Activated CD4-positive, alpha-beta memory T cell treated with anti-CD3 and anti-CD28 coated beads, Interleukin-2, amount 10 ng/mL, durations not matched to agents 7 days and 5 days (primary cell): Measurements from ENCODE around the gene TCF7L2. TPM values are rescaled to one million over a fixed set of nuclear protein-coding genes. Genes with fewer than 3 reads are reported as not detected.

Source experiments
- CTCF ChIA-PET: fragments of 350-600 bp; sonication (Branson Sonifier 250); formaldehyde crosslinking; loops from one replicate; lab custom pipeline; 2021; ENCODE audit warnings: antibody characterized with exemption, inconsistent platforms; lab: Charles Lee
- POLR2A ChIA-PET: fragments of 350-600 bp; sonication (Branson Sonifier 250); formaldehyde crosslinking; loops from one replicate; lab custom pipeline; 2021; ENCODE audit warnings: antibody characterized with exemption; lab: Charles Lee
- DNase-seq: peaks from one replicate; pipeline ENCODE4 v3.0.0-alpha.2; 2020
- H3K27ac Mint-ChIP-seq: one replicate; pipeline ENCODE4 v1.8.0; 2021; ENCODE audit warnings: mild to moderate bottlenecking, mixed read lengths
- H3K27me3 Mint-ChIP-seq: one replicate; pipeline ENCODE4 v1.8.0; 2021; ENCODE audit warnings: mixed read lengths
- H3K36me3 Mint-ChIP-seq: one replicate; pipeline ENCODE4 v1.8.0; 2021; ENCODE audit warnings: low read depth, mixed read lengths
- H3K4me1 Mint-ChIP-seq: one replicate; pipeline ENCODE4 v1.8.0; 2021; ENCODE audit warnings: mixed read lengths
- H3K4me3 Mint-ChIP-seq: one replicate; pipeline ENCODE4 v1.8.0; 2021; ENCODE audit warnings: mild to moderate bottlenecking, mixed read lengths
- H3K9me3 Mint-ChIP-seq: one replicate; pipeline ENCODE4 v1.8.0; 2021; ENCODE audit warnings: mixed read lengths
- total RNA-seq, 2 experiments: library from RNA; stranded (reverse); gene quantifications; one replicate each; pipeline ENCODE4 v1.2.3, GENCODE V29; 2021

Gene TCF7L2
- total RNA-seq, 2 experiments from 2014 or later, result 0.60 to 0.76 TPM

DNA sequence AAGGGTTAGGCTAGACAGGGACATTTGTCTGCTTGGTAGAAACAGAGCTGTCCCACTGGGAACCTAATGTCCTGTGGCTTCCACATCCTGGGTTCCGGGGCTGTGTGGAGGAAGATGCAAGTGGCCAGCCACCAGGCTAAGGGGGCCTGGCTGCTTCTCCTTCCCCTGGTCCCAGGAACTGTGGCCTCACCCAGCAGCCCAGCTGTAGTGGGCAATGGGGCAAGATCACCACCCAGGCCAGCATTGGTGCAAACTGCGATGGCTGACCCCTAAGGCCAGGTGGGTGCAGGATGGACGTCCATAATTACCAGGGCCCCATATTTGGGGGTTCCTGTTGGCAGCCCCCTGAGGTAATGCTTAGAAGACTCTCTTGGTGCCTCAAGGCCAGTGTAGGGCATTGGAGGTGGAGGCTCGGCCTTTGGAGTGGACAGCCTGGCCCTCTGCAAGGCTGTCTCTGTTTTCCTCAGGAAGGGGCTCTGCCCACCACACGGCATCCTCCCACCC, 226.7 kb downstream of the TCF7L2 start:
- Mint-ChIP-seq H3K4me3 (no peak overlapping the region), H3K4me1 (no peaks in the 10 kb centered on the region), H3K27ac (no peak overlapping the region), H3K36me3 (no peaks in the 10 kb centered on the region), H3K27me3 (peaks cover 4% of the 10 kb centered on the region), H3K9me3 (no peaks in the 10 kb centered on the region)
- CTCF ChIA-PET, result no interaction called here
- no peak for DNase-seq
- POLR2A ChIA-PET, result no interaction called here

DNA sequence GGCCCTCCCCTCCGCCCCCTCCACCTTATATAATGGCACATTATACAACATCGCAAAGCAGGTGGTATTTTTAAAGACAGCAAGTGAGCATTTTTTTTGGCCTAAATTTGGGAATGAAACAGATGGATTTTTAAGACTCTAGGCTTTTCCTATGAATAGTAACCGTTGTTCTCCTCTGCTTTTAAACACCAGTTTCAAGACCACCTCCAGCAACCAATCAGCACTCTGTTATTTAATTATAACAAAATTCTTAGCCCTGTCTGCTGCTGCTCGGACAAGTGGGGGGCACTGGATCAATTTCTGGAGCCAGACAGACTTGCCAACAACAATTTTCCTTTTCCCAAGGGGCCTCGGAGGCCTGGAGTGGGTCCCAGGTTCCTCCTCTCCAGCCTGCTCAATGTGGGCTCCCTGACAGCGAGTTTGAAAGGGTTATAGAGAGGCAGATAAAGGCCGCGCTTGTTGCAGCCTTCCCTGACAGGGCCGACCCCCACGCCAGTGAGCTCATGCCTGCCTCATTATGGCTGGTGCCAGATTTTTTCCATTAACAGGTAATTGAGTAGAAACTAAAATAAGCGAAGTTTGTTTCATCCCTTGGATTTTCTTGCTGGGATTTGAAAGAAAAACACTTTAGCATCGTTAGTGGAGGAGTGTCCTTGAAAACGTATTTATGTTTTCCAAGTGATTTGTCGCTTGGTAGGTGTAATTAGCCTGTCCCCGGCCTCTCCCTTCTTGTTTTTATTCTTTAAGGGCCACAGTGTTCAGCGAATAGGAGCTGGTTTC, 227.3 kb downstream of the TCF7L2 start:
- Mint-ChIP-seq H3K4me1 (no peaks in the 10 kb centered on the region), H3K27me3 (peaks cover 4% of the 10 kb centered on the region), H3K27ac (no peak overlapping the region), H3K4me3 (no peak overlapping the region), H3K9me3 (no peaks in the 10 kb centered on the region), H3K36me3 (no peaks in the 10 kb centered on the region)
- POLR2A ChIA-PET, result no interaction called here
- CTCF ChIA-PET, result no interaction called here
- no peak for DNase-seq

DNA sequence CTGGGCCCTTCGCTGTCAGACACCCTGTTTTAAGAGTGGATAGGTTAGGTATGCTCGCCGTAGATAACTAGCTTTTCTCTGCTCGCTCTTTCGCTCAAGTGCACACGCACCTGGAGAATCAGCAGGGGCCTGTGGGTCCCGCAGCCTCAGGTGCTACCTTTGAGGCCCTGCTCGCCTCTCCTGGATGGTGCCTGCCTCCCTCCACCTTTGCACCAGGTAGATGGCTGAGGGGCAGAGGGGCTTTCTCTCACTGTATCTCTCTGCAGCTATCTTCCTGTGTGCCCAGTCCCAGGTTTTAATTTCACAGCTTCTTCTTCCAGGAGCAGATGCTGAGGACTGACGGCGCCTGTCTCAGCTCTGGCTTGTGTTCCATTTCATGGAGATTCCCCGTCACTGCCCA, 227.9 kb downstream of the TCF7L2 start:
- POLR2A ChIA-PET, result no interaction called here
- no peak for DNase-seq
- CTCF ChIA-PET, result no interaction called here

DNA sequence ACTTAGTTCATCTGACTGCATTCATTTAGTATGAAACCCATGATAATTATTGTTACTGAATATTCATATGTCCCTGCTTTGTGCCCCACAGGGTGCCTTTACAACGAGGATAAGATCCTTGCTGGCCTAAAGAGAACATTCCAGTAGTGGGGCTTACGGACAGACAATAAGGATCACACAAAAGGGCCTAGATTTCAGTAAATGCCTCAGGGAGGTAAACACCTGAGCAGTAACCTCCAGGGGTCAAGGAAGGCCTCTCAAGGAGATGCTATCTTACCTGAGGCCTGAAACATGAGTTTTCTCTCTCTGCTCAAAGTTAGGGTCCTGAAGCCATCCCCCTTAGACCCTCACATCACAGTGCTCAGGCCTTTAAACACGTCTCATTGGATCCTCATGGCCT, 228.7 kb downstream of the TCF7L2 start:
- DNase-seq, result no peak
- Mint-ChIP-seq H3K9me3 (no peaks in the 10 kb centered on the region), H3K4me3 (no peak overlapping the region), H3K27ac (no peak overlapping the region), H3K27me3 (peaks cover 4% of the 10 kb centered on the region), H3K36me3 (no peaks in the 10 kb centered on the region), H3K4me1 (no peaks in the 10 kb centered on the region)
- ChIA-PET POLR2A (no interaction called here), CTCF (no interaction called here)

More for the DNA sequence above, 227.9 kb downstream of the TCF7L2 start:
- H3K4me1 Mint-ChIP-seq, result no peaks in the 10 kb centered on the region
- no peaks in the 10 kb centered on the region for H3K9me3 Mint-ChIP-seq
- H3K36me3 Mint-ChIP-seq, result no peaks in the 10 kb centered on the region
- no peak overlapping the region for H3K27ac Mint-ChIP-seq
- H3K4me3 Mint-ChIP-seq, result no peak overlapping the region
- peaks cover 4% of the 10 kb centered on the region for H3K27me3 Mint-ChIP-seq

DNA sequence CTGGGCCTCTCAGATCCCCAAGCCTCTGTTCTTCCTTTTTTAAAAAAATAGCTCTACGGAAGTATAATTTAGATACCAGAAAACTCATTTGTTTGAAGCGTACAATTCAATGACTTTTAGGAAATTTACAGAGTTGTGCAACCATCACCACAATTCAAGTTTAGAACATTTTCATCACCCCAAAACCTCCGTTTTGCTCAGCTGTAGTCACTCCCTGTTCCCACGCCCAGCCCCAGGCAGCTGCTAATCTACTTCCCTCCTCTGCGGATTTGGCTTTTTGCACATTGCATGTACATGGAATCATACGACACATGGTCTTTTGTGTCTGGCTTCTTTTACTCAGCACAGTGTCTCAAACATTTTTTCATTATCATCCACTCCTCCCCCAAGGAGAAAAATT, 229.2 kb downstream of the TCF7L2 start:
- Mint-ChIP-seq H3K4me1 (no peaks in the 10 kb centered on the region), H3K36me3 (no peaks in the 10 kb centered on the region), H3K27ac (no peak overlapping the region), H3K4me3 (no peak overlapping the region), H3K9me3 (no peaks in the 10 kb centered on the region), H3K27me3 (peaks cover 5% of the 10 kb centered on the region)
- POLR2A ChIA-PET, result no interaction called here
- DNase-seq, result no peak
- CTCF ChIA-PET, result no interaction called here

DNA sequence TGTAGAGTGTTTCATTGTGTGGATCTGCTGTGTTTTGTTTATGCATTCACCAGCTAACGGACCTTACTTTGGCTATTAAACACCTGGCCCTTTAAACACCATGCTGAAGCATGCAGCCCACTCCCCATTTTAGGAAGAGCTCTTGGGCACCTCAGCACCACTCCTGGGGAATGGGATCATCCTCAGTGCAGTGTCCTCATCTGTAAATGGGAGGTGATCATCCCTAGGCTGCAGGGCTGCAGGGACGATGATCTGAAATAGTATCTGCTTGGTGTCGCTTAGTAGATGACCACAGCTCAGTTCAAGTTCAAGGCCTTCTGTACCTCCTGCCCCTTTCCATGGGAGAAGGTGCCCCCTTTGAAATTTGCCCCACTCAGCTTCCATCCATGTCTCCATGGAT, 229.9 kb downstream of the TCF7L2 start:
- no peak for DNase-seq
- H3K27me3 Mint-ChIP-seq, result peaks cover 6% of the 10 kb centered on the region
- no peak overlapping the region for H3K27ac Mint-ChIP-seq
- H3K4me3 Mint-ChIP-seq, result no peak overlapping the region
- POLR2A ChIA-PET, result no interaction called here
- no peaks in the 10 kb centered on the region for H3K9me3 Mint-ChIP-seq
- no peaks in the 10 kb centered on the region for H3K36me3 Mint-ChIP-seq
- H3K4me1 Mint-ChIP-seq, result no peaks in the 10 kb centered on the region
- CTCF ChIA-PET, result no interaction called here

DNA sequence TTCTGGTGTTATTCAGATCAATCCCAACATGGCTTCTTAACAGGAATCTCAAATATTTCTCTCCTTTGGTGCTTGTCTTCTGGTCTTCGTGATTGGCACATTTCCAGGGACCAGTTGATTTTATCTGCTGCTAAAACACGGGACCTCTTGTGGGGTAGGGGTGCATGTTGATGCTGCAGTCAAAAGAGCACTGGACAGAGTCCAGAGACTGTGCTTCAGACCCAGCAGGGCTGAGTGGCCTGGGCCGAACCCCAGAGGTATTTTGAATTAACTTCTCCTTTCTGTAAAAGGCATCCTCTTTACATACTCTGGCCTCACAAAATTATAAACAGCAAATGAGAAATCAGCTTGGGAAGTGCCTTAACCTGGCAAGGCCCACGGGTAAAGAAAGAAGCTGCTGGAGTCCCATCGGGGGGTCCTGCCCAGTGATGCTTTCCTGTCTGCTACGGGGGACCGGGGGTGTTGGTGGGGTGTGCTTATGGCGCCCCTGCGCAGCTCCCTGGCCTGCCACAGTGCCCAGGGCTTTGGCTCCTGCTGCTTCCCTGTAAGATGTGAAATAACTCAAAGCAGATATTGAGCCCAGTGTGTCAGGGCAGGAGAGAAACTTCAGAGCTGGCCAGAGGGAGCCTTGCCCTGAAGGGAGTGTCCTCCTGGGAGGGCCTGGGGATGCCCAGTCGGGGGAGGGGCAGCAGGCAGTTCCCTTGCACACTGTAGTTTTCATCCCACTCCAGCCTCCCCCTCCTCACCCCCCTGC, 230.5 kb downstream of the TCF7L2 start:
- no peak overlapping the region for H3K4me3 Mint-ChIP-seq
- no peaks in the 10 kb centered on the region for H3K36me3 Mint-ChIP-seq
- no peaks in the 10 kb centered on the region for H3K9me3 Mint-ChIP-seq
- DNase-seq, result no peak
- no peaks in the 10 kb centered on the region for H3K4me1 Mint-ChIP-seq
- H3K27ac Mint-ChIP-seq, result no peak overlapping the region
- H3K27me3 Mint-ChIP-seq, result peaks cover 6% of the 10 kb centered on the region
- ChIA-PET CTCF (no interaction called here), POLR2A (no interaction called here)

GRCh38 chr10:113182154-113182553, 232.1 kb downstream of the TCF7L2 start:
- no peaks in the 10 kb centered on the region for H3K36me3 Mint-ChIP-seq
- CTCF ChIA-PET, result no interaction called here

GRCh38 chr10:113183573-113183972, 233.5 kb downstream of the TCF7L2 start:
- ChIA-PET POLR2A (no interaction called here), CTCF (no interaction called here)
- Mint-ChIP-seq H3K27ac (no peak overlapping the region), H3K27me3 (peaks cover 6% of the 10 kb centered on the region), H3K36me3 (no peaks in the 10 kb centered on the region), H3K9me3 (no peaks in the 10 kb centered on the region), H3K4me3 (no peak overlapping the region), H3K4me1 (no peaks in the 10 kb centered on the region)
- no peak for DNase-seq

More at GRCh38 chr10:113182154-113182553, 232.1 kb downstream of the TCF7L2 start:
- Mint-ChIP-seq H3K4me3 (no peak overlapping the region), H3K27ac (no peak overlapping the region), H3K9me3 (no peaks in the 10 kb centered on the region), H3K4me1 (no peaks in the 10 kb centered on the region), H3K27me3 (peaks cover 6% of the 10 kb centered on the region)
- DNase-seq, result no peak
- POLR2A ChIA-PET, result no interaction called here

- no peaks in the 10 kb centered on the region for H3K9me3 Mint-ChIP-seq
- H3K4me1 Mint-ChIP-seq, result no peaks in the 10 kb centered on the region
- no peak overlapping the region for H3K4me3 Mint-ChIP-seq
- DNase-seq, result no peak
- H3K36me3 Mint-ChIP-seq, result no peaks in the 10 kb centered on the region
- CTCF ChIA-PET, result no interaction called here
- no peak overlapping the region for H3K27ac Mint-ChIP-seq
- H3K27me3 Mint-ChIP-seq, result peaks cover 8% of the 10 kb centered on the region
- POLR2A ChIA-PET, result no interaction called here
These were observed 237.2 kb downstream of the TCF7L2 start for GRCh38 chr10:113187063-113187777.

DNA sequence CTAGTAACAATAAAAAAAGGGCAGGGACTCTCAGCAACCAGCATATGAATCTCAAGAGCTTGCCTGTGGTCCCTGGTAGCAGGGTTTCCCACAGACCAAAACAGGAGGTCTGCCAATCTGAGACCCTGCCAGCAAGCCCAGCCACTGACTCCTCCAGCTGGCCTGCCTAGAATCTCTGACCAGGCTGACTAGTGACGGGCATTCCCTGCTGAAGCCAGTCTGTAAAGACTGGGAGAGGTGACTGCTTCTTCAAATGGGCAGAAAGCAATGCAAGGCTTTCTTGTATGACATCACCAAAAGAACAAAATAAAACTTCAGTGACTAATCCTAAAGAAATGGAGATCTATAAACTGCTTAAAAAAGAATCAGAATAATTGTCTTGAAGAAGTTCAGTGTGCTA, 249.4 kb downstream of the TCF7L2 start:
- peaks cover 10% of the 10 kb centered on the region for H3K27me3 Mint-ChIP-seq
- DNase-seq, result no peak
- CTCF ChIA-PET, result interaction anchor here (0.6 kb wide), 1 partner anchor 409 kb away, joined by 6 read pairs; no protein-coding TSS in a partner anchor

GRCh38 chr10:113202011-113202410, 252.0 kb downstream of the TCF7L2 start:
- CTCF ChIA-PET, result no interaction called here
- POLR2A ChIA-PET, result no interaction called here
- no peak overlapping the region for H3K27ac Mint-ChIP-seq
- no peaks in the 10 kb centered on the region for H3K36me3 Mint-ChIP-seq
- DNase-seq, result no peak
- H3K4me1 Mint-ChIP-seq, result no peaks in the 10 kb centered on the region
- no peaks in the 10 kb centered on the region for H3K9me3 Mint-ChIP-seq
- H3K4me3 Mint-ChIP-seq, result no peak overlapping the region
- peaks cover 16% of the 10 kb centered on the region for H3K27me3 Mint-ChIP-seq

More for the DNA sequence above, 249.4 kb downstream of the TCF7L2 start:
- no peak overlapping the region for H3K4me3 Mint-ChIP-seq
- H3K36me3 Mint-ChIP-seq, result no peaks in the 10 kb centered on the region
- H3K9me3 Mint-ChIP-seq, result no peaks in the 10 kb centered on the region
- no peak overlapping the region for H3K27ac Mint-ChIP-seq
- POLR2A ChIA-PET, result no interaction called here
- no peaks in the 10 kb centered on the region for H3K4me1 Mint-ChIP-seq

GRCh38 chr10:113207924-113208323, 257.9 kb downstream of the TCF7L2 start:
- no peak overlapping the region for H3K27ac Mint-ChIP-seq
- no peaks in the 10 kb centered on the region for H3K36me3 Mint-ChIP-seq
- no peaks in the 10 kb centered on the region for H3K4me1 Mint-ChIP-seq
- H3K27me3 Mint-ChIP-seq, result peaks cover 12% of the 10 kb centered on the region
- ChIA-PET POLR2A (no interaction called here), CTCF (no interaction called here)
- no peak overlapping the region for H3K4me3 Mint-ChIP-seq
- no peak for DNase-seq
- no peaks in the 10 kb centered on the region for H3K9me3 Mint-ChIP-seq
